SK-N-SH (cell line): ENCODE measurements around the gene AIF1. TPM values are rescaled to one million over a fixed set of nuclear protein-coding genes. Genes with fewer than 3 reads are reported as not detected.
A peak's percentile ranks its signal among the peaks of the same experiment; 100 is the strongest.

ENCODE experiments used
- CTCF ChIA-PET: fragments of 300-600, 350-600 bp; formaldehyde crosslinking; extraction: SDS; loops from one replicate; lab custom pipeline; 2021; lab: Yijun Ruan, JAX
- POLR2A ChIA-PET: fragments of 350-600 bp; sonication (Branson Sonifier 250); formaldehyde crosslinking; extraction: SDS; loops from one replicate; lab custom pipeline; 2020; ENCODE audit warnings: antibody characterized with exemption, inconsistent platforms; lab: Yijun Ruan, JAX
- DNase-seq: peaks from one replicate; pipeline ENCODE4 v3.0.0; 2012
- H2AFZ ChIP-seq: fragments of 200-600 bp; sonication (generic); 2 replicates; pipeline ENCODE4 v1.8.1; 2016; ENCODE audit warnings: antibody characterized with exemption, mild to moderate bottlenecking, low read depth
- H3F3A ChIP-seq: fragments of 200-600 bp; sonication (generic); replicated peaks from 2 replicates; pipeline ENCODE3; 2016; ENCODE audit warnings: antibody characterized with exemption, mild to moderate bottlenecking; ENCODE audit not compliant: insufficient read depth
- H3K27ac ChIP-seq, 2 experiments: fragments of 200-500 bp in 1 of 2; fragments of 200-600 bp in 1 of 2; sonication (Bioruptor generic) in 1 of 2; sonication (generic), shearing (Covaris generic) in 1 of 2; 2 replicates each; pipeline versions ENCODE4 v1.5.1 to v1.6.1; 2014 to 2016; ENCODE audit warnings: low read depth in 2 of 2, inconsistent platforms in 1 of 2, low read length in 1 of 2, mild to moderate bottlenecking in 1 of 2, mixed read lengths in 1 of 2
- H3K27me3 ChIP-seq: fragments of 200-600 bp; sonication (generic), shearing (Covaris generic); 2 replicates; pipeline ENCODE4 v1.6.1; 2016; ENCODE audit warnings: mixed run types; ENCODE audit not compliant: insufficient read depth
- H3K36me3 ChIP-seq, 2 experiments: fragments of 200-500 bp in 1 of 2; fragments of 200-600 bp in 1 of 2; sonication (Bioruptor generic) in 1 of 2; sonication (generic) in 1 of 2; replicated peaks in 1 of 2; 2 replicates each; pipeline versions ENCODE3 to v1.5.1; 2014 to 2016; ENCODE audit warnings: low read length in 1 of 2, mild to moderate bottlenecking in 1 of 2; ENCODE audit not compliant: insufficient read depth in 2 of 2, control insufficient read depth in 1 of 2
- H3K4me1 ChIP-seq, 2 experiments: fragments of 200-500 bp in 1 of 2; fragments of 200-600 bp in 1 of 2; sonication (Bioruptor generic) in 1 of 2; sonication (generic), shearing (Covaris generic) in 1 of 2; 2 replicates each; pipeline versions ENCODE4 v1.5.1 to v1.6.1; 2014 to 2016; ENCODE audit warnings: low read depth in 1 of 2, low read length in 1 of 2, mixed run types in 1 of 2; ENCODE audit not compliant: insufficient read depth in 2 of 2, control insufficient read depth in 1 of 2
- H3K4me2 ChIP-seq: fragments of 200-600 bp; sonication (generic), shearing (Covaris generic); 2 replicates; pipeline ENCODE4 v1.6.1; 2017; ENCODE audit warnings: mixed run types
- H3K4me3 ChIP-seq, 2 experiments: fragments of 200-500 bp in 1 of 2; fragments of 200-600 bp in 1 of 2; sonication (Bioruptor generic) in 1 of 2; sonication (generic), shearing (Covaris generic) in 1 of 2; 2 replicates each; pipeline versions ENCODE4 v1.5.1 to v1.8.1; 2014 to 2016; ENCODE audit warnings: low read depth in 2 of 2, inconsistent platforms in 1 of 2, low read length in 1 of 2, mild to moderate bottlenecking in 1 of 2, mixed read lengths in 1 of 2, moderate library complexity in 1 of 2
- H3K79me2 ChIP-seq: fragments of 200-600 bp; sonication (generic); 2 replicates; pipeline ENCODE4 v1.8.1; 2017; ENCODE audit warnings: mild to moderate bottlenecking; ENCODE audit not compliant: insufficient read depth
- H3K9ac ChIP-seq: fragments of 200-600 bp; sonication (generic); 2 replicates; pipeline ENCODE4 v1.6.1; 2017; ENCODE audit warnings: mixed run types
- H3K9me2 ChIP-seq: fragments of 200-600 bp; sonication (generic); 2 replicates; pipeline ENCODE4 v1.6.1; 2017; ENCODE audit warnings: mixed run types
- H3K9me3 ChIP-seq: fragments of 200-600 bp; sonication (generic); 2 replicates; pipeline ENCODE4 v1.6.1; 2017; ENCODE audit warnings: mixed run types, mild to moderate bottlenecking, moderate library complexity
- H4K20me1 ChIP-seq: fragments of 200-600 bp; sonication (generic); 2 replicates; pipeline ENCODE4 v1.6.1; 2017; ENCODE audit warnings: mild to moderate bottlenecking, mixed run types; ENCODE audit not compliant: insufficient read depth
- ELF1 ChIP-seq: IDR thresholded peaks from 2 replicates; pipeline ENCODE4 v1.4.0; 2012
- FOSL2 ChIP-seq: IDR thresholded peaks from 2 replicates; pipeline ENCODE4 v1.4.0; 2012; ENCODE audit warnings: low read depth, mild to moderate bottlenecking, moderate library complexity, borderline replicate concordance
- FOXJ3 ChIP-seq: sonication (generic); formaldehyde crosslinking; IDR thresholded peaks from 2 replicates; pipeline ENCODE4 v1.5.1; 2020; ENCODE audit warnings: mild to moderate bottlenecking, missing genetic modification reagents
- JUND ChIP-seq: IDR thresholded peaks from 2 replicates; pipeline ENCODE4 v1.4.0; 2012
- MXI1 ChIP-seq: IDR thresholded peaks from 2 replicates; pipeline ENCODE4 v1.6.1; 2012; ENCODE audit warnings: mild to moderate bottlenecking, low read depth, low read length, improper control_type of control experiment
- POLR2AphosphoS5 ChIP-seq: IDR thresholded peaks from 2 replicates; pipeline ENCODE4 v1.6.1; 2012; ENCODE audit warnings: low read depth, low read length
- RCOR1 ChIP-seq: fragments of 150-350 bp; IDR thresholded peaks from 2 replicates; pipeline ENCODE4 v1.6.1; 2017; ENCODE audit warnings: antibody characterized with exemption, low read length
- RXRA ChIP-seq: IDR thresholded peaks from 2 replicates; pipeline ENCODE4 v1.4.0; 2012; ENCODE audit warnings: low read depth, mild to moderate bottlenecking, borderline replicate concordance
- WGBS: methylation state at CpG from one replicate; pipeline ENCODE4 v1.1.6; 2017; ENCODE audit warnings: low lambda C conversion rate; 5-methylcytosine and 5-hydroxymethylcytosine counted together
- polyA plus RNA-seq, 3 experiments: library from polyadenylated mRNA; depleted of rRNA; stranded (reverse); fragments of >200 nt; gene quantifications; 2 replicates each; pipeline ENCODE4 v1.2.3, GENCODE V29; 2012
- TF ChIP-seq, protein P1 (sequence below): IDR thresholded peaks from 2 replicates; pipeline ENCODE4; 2012
- TF ChIP-seq, protein P2 (sequence below): IDR thresholded peaks from 2 replicates; pipeline ENCODE4 v1.4.0; 2012; ENCODE audit warnings: low read depth
- TF ChIP-seq, protein P3 (sequence below): IDR thresholded peaks from 2 replicates; pipeline ENCODE4 v1.4.0; 2012; ENCODE audit warnings: low read depth, borderline replicate concordance
- TF ChIP-seq, protein P4 (sequence below): fragments of 150-350 bp; IDR thresholded peaks from 2 replicates; pipeline ENCODE4 v1.6.1; 2017; ENCODE audit warnings: antibody characterized with exemption, low read length, low read depth, borderline replicate concordance

Gene AIF1
- polyA plus RNA-seq, 1 of the 3 experiments (the other 2 are of a cell fraction), result not detected

DNA sequence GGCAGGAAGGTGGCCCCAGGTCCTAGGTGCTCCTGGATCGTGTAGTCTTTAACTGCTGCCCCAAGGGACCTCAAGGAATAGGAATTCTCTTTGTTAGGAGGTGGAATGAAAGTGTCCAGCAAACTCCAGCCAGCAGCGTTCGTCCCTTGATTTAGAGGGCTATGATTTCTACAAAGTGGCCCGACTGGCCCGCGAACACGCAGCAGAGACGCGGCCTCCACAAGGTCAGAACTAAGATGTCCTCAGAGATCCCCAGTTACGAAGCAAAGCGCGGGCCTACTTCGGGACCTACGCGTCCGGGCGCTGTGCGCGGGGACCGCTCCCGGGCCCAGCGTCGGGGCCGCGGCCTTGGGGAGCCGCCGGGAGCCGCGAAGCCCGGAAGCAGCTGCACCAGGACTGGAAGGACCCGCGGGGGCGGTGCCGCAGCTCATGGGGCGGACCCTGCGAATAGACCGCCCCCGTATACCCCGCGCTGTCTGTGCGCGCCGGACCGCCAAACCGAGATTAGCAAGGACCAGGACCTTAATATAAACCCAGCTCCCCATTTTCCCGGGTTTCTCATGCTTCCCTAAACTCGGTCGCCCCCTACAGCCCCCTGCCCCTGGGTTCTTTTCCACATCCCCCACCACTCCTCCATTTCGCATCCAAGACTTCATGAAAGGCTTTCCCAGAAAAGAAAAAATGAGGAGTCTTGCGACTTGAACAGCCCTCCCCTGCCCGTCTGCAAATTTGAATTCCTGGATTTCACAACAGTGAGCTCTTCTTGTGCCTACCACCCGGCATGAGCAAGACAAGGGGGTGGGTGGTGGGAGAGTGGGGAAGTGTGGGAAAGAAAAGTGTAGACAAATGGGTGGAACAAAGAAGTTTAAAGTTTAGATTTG is 45.6 kb downstream of the AIF1 start, which contains the start of gene C6orf47 (continued):
- TF ChIP-seq, protein P1, sequence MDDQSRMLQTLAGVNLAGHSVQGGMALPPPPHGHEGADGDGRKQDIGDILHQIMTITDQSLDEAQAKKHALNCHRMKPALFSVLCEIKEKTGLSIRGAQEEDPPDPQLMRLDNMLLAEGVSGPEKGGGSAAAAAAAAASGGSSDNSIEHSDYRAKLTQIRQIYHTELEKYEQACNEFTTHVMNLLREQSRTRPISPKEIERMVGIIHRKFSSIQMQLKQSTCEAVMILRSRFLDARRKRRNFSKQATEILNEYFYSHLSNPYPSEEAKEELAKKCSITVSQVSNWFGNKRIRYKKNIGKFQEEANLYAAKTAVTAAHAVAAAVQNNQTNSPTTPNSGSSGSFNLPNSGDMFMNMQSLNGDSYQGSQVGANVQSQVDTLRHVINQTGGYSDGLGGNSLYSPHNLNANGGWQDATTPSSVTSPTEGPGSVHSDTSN, result peak; percentile 54
- TF ChIP-seq FOSL2 (no peak), POLR2AphosphoS5 (peak; percentile 84; the same call in 1 of the 2 replicates)
- TF ChIP-seq, protein P2, sequence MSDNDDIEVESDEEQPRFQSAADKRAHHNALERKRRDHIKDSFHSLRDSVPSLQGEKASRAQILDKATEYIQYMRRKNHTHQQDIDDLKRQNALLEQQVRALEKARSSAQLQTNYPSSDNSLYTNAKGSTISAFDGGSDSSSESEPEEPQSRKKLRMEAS, result 0 out of 2 replicates have a peak, but pooled peaks have one; percentile 38
- TF ChIP-seq, all 33 proteins: peak for 12

DNA sequence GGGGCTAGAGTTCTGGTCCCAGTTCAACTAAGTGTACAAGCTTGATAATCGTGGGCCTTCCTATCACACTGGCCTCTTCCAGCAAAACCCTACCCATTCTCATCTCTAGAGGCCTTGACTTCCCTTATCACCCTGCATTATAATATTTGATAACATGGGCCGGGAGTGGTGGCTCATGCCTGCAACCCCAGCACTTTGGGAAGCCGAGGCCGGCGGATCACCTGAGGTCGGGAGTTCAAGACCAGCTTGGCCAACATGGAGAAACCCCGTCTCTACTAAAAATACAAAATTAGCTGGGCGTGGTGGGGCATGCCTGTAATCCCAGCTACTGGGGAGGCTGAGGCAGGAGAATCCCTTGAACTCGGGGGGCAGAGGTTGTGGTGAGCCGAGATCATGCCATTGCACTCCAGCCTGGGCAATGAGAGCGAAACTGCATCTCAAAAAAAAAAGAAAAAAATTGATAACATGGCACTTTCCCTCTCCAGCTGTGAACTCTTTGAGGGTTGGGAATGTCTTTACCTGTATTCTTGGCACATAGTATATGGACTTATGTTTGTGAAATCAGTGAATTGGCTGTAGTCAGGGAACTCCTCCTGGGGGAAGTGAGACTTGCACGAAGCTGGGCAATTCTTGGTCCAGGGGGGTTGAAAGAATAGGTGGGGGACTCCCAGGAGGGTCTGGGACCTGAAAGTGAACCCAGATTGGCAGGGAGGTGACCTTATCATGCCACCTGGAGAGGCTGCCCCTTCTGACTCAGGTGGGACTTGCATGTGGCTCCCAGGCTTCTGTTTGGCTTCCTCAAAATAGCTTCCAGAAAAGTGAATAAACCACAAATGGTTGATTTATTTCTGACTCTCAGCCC is 46.5 kb downstream of the AIF1 start:
- no peak for DNase-seq
- H3K27me3 ChIP-seq, result no peaks in the 10 kb centered on the region
- H3K4me3 ChIP-seq, result peak overlapping the region in 1 of 2 experiments; percentile 85; a peak in 2 of 4 replicates
- WGBS, result 86% methylated on average over 12 of the region's 12 CpGs
- peaks cover 22 to 35% of the 10 kb centered on the region in 2 experiments; a peak in 2 of 4 replicates for H3K4me1 ChIP-seq
- H3K9me2 ChIP-seq, result no peaks in the 10 kb centered on the region
- peaks cover 78% of the 10 kb centered on the region for H3K79me2 ChIP-seq
- CTCF ChIA-PET, result interaction anchor here (0.8 to 2.0 kb wide), 5 partner anchors 10 to 202 kb away, joined by 3 to 9 read pairs (median 6); partner anchors contain the start of gene BAG6
- H3K9ac ChIP-seq, result peak overlapping the region; percentile 86; the same call in 1 of the 2 replicates
- no peaks in the 10 kb centered on the region for H3K9me3 ChIP-seq
- peak overlapping the region; percentile 67 to 82; a peak in 3 of 4 replicates for H3K27ac ChIP-seq
- peak overlapping the region; percentile 97 for H3K4me2 ChIP-seq
- POLR2A ChIA-PET, result interaction anchor here (0.5 to 2.3 kb wide), 7 partner anchors 10 to 174 kb away, joined by 3 to 16 read pairs (median 4); partner anchors contain the start of genes ABHD16A and BAG6
- peaks cover 14 to 15% of the 10 kb centered on the region in 2 experiments for H3K36me3 ChIP-seq
- no peak overlapping the region for H2AFZ ChIP-seq
- peaks cover 27% of the 10 kb centered on the region for H3F3A ChIP-seq
- H4K20me1 ChIP-seq, result peaks cover 8% of the 10 kb centered on the region; the same call in 1 of the 2 replicates
- TF ChIP-seq, protein P3, sequence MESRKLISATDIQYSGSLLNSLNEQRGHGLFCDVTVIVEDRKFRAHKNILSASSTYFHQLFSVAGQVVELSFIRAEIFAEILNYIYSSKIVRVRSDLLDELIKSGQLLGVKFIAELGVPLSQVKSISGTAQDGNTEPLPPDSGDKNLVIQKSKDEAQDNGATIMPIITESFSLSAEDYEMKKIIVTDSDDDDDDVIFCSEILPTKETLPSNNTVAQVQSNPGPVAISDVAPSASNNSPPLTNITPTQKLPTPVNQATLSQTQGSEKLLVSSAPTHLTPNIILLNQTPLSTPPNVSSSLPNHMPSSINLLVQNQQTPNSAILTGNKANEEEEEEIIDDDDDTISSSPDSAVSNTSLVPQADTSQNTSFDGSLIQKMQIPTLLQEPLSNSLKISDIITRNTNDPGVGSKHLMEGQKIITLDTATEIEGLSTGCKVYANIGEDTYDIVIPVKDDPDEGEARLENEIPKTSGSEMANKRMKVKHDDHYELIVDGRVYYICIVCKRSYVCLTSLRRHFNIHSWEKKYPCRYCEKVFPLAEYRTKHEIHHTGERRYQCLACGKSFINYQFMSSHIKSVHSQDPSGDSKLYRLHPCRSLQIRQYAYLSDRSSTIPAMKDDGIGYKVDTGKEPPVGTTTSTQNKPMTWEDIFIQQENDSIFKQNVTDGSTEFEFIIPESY, result no peak
- no peak for TF ChIP-seq RCOR1
- TF ChIP-seq, protein P4, sequence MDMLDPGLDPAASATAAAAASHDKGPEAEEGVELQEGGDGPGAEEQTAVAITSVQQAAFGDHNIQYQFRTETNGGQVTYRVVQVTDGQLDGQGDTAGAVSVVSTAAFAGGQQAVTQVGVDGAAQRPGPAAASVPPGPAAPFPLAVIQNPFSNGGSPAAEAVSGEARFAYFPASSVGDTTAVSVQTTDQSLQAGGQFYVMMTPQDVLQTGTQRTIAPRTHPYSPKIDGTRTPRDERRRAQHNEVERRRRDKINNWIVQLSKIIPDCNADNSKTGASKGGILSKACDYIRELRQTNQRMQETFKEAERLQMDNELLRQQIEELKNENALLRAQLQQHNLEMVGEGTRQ, result no peak
- TF ChIP-seq, protein P1, result no peak
- TF ChIP-seq ELF1, result no peak
- TF ChIP-seq FOXJ3 (CRISPR knock-in tag), result no peak
- no peak for TF ChIP-seq RXRA
- TF ChIP-seq FOSL2, result no peak
- TF ChIP-seq MXI1, result no peak
- no peak for TF ChIP-seq JUND
